ENCODE results near the gene CTNNBIP1. TPM values are rescaled to one million over a fixed set of nuclear protein-coding genes. Genes with fewer than 3 reads are reported as not detected.

Gene CTNNBIP1
- total and polyA plus RNA-seq, 2 of the 8 experiments (the other 6 are each of a cell fraction or from before 2014, with no cell fraction given): 40.9 to 46.6 TPM

DNA sequence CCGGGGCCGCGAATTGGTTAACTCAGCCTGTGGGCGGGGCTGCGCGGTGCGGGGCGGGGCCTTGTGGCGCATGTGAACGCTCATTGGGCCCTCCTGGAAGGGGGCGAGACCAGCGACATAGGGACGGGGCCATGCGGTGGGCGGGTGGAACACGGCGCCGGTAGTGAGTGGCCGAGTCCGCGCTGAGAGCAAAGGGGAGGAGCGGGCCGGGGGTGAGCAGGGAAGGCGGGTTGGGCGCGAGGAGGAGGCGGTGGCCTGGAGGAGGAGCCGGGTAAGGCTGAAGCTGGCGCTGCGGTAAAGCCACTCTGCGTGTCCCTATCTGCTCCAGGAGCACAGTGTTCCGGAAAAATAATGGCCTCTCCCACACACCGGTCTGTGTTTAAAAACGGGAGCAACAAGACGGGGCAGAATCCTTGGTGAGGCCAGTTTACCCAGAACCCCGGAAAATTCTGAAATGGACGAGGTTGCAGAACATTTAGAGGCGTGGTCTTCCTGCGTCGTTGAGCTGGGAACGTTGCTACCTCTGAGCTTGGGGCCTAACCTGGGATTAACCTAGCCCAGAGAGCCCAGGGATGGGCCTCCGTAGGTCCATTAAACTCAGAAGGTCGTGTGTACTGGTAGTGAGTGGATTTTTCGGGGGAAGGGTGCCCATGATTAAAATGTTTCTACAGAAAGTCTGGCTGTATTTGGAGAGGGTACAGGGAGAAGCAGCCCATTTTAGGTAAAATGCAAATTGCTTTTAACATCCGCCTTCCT lies 532 bp upstream of the CTNNBIP1 start:
- POLR2A ChIA-PET (ENCODE audit: partially characterized antibody): interaction anchor here (0.8 to 1.2 kb wide), 8 partner anchors 9 to 40 kb away, joined by 3 to 10 read pairs (median 4); no protein-coding TSS in a partner anchor
- no peak overlapping the region for H2BK12ac ChIP-seq (ENCODE audit: low read depth, low read length)
- no peak overlapping the region for H4K91ac ChIP-seq (replicated peaks; ENCODE audit: insufficient read length, low read length)
- peaks cover 2 to 6% (median 4%) of the 10 kb centered on the region in 4 experiments; a peak in 4 of 7 replicates for H3K4me1 ChIP-seq (replicated peaks in 1 of 4; ENCODE audit: control insufficient read depth in 3 of 4, insufficient read depth in 4 of 4, low read length in 3 of 4)
- CTCF ChIA-PET (ENCODE audit: partially characterized antibody): interaction anchor here (1.0 kb wide), 2 partner anchors 8 to 189 kb away, joined by 3 to 4 read pairs; no protein-coding TSS in a partner anchor
- no peaks in the 10 kb centered on the region for H3K27me3 ChIP-seq (replicated peaks in 1 of 4; ENCODE audit: control insufficient read depth in 3 of 4, extremely low read depth in 1 of 4, insufficient read depth in 3 of 4, low read length in 3 of 4)
- no peaks in the 10 kb centered on the region for H3K9me3 ChIP-seq (ENCODE audit: insufficient read depth in 2 of 2, low read depth in 1 of 2, low read length in 1 of 2)
- peak overlapping the region; percentile 20 for H4K5ac ChIP-seq (ENCODE audit: insufficient read length, low read depth, low read length)
- H3K56ac ChIP-seq (replicated peaks; ENCODE audit: insufficient read length, low read depth, low read length): peak overlapping the region; percentile 71
- H3K4me3 ChIP-seq (ENCODE audit: extremely low read depth in 1 of 4, insufficient read depth in 2 of 4, low read depth in 3 of 4, low read length in 4 of 4): peak overlapping the region; percentile 56 to 80 (median 78)
- H4K20me1 ChIP-seq (replicated peaks in 1 of 2; ENCODE audit: control insufficient read depth in 1 of 2, insufficient read depth in 2 of 2, low read length in 2 of 2): peaks cover 0 to 2% of the 10 kb centered on the region in 2 experiments
- peak overlapping the region; percentile 79 for H3K18ac ChIP-seq (ENCODE audit: extremely low read depth, low read length)
- no peak overlapping the region for H3K23ac ChIP-seq (ENCODE audit: insufficient read length)
- H2BK20ac ChIP-seq (ENCODE audit: low read length): no peak overlapping the region
- peak overlapping the region; percentile 73 to 81 for H3K4me2 ChIP-seq (ENCODE audit: insufficient read depth in 1 of 2, low read depth in 2 of 2, low read length in 2 of 2)
- 5% methylated on average over 14 of the region's 45 CpGs; no CpG with 5 or more reads in 1 of the 2 experiments for WGBS, 2 experiments (ENCODE audit: extremely low coverage in 1 of 2, insufficient coverage in 1 of 2, insufficient read length in 1 of 2, insufficient replicate concordance in 2 of 2, low coverage in 1 of 2, low lambda C conversion rate in 2 of 2, missing lambda C conversion rate in 1 of 2)
- H3K9ac ChIP-seq (replicated peaks in 1 of 4; ENCODE audit: extremely low read depth in 1 of 4, low read depth in 3 of 4, low read length in 3 of 4): peak overlapping the region; percentile 57 to 78 (median 60)
- H2AFZ ChIP-seq (ENCODE audit: low read length): 0 out of 2 replicates have a peak overlapping the region, but pooled peaks have one; percentile 79
- no peaks in the 10 kb centered on the region for H3K36me3 ChIP-seq (ENCODE audit: control insufficient read depth in 2 of 4, insufficient read depth in 4 of 4, low read length in 3 of 4)
- peaks cover 9% of the 10 kb centered on the region for H3K79me1 ChIP-seq (ENCODE audit: low read depth, low read length)
- FAIRE-seq (peak; percentile 45), DNase-seq (ENCODE audit: low read depth in 1 of 2, low spot score in 2 of 2) (peak; percentile 96 to 100)
- H3K14ac ChIP-seq (ENCODE audit: insufficient read length): no peak overlapping the region
- peaks cover 7 to 19% of the 10 kb centered on the region in 2 experiments; a peak in 2 of 4 replicates for H3K79me2 ChIP-seq (ENCODE audit: control insufficient read depth in 1 of 2, insufficient read depth in 2 of 2, low read length in 2 of 2)
- 0 out of 2 replicates have a peak overlapping the region, but pooled peaks have one; percentile 4 for H4K8ac ChIP-seq (ENCODE audit: extremely low read depth, insufficient read depth, low read length)
- H2BK5ac ChIP-seq (ENCODE audit: low read depth, low read length): peak overlapping the region; percentile 46; the same call in 1 of the 2 replicates
- H2BK15ac ChIP-seq (ENCODE audit: low read length): no peak overlapping the region
- no peak overlapping the region for H3K4ac ChIP-seq (replicated peaks; ENCODE audit: insufficient read length, low read depth, low read length)
- peak overlapping the region; percentile 60 for H3K27ac ChIP-seq (ENCODE audit: low read depth, low read length)
- H2AK5ac ChIP-seq (ENCODE audit: low read depth, low read length): no peak overlapping the region
- H2BK120ac ChIP-seq (replicated peaks; ENCODE audit: low read depth, low read length): no peak overlapping the region
- H3K23me2 ChIP-seq (ENCODE audit: low read depth, low read length): peaks cover 6% of the 10 kb centered on the region
- TF ChIP-seq SAP30 (IDR thresholded peaks at IDR 0.05; ENCODE audit: insufficient read depth, insufficient replicate concordance, low read length) (peak; percentile 49), SP4 (IDR thresholded peaks at IDR 0.05; ENCODE audit: low read length) (0 out of 2 replicates have a peak, but pooled peaks have one; percentile 49), POU5F1 (IDR thresholded peaks at IDR 0.05; ENCODE audit: low read depth, low read length) (no peak), HDAC2 (IDR thresholded peaks at IDR 0.05; ENCODE audit: borderline replicate concordance in 1 of 2, low read depth in 2 of 2, low read length in 2 of 2) (no peak; a peak in 1 of 4 replicates), ASH2L (IDR thresholded peaks at IDR 0.05; ENCODE audit: low read length) (peak; percentile 44), NRF1 (IDR thresholded peaks at IDR 0.05; ENCODE audit: low read depth, low read length) (0 out of 2 replicates have a peak, but pooled peaks have one; percentile 4), CBX5 (IDR thresholded peaks at IDR 0.05; ENCODE audit: low read depth, low read length) (no peak)
- TF ChIP-seq, protein P1, sequence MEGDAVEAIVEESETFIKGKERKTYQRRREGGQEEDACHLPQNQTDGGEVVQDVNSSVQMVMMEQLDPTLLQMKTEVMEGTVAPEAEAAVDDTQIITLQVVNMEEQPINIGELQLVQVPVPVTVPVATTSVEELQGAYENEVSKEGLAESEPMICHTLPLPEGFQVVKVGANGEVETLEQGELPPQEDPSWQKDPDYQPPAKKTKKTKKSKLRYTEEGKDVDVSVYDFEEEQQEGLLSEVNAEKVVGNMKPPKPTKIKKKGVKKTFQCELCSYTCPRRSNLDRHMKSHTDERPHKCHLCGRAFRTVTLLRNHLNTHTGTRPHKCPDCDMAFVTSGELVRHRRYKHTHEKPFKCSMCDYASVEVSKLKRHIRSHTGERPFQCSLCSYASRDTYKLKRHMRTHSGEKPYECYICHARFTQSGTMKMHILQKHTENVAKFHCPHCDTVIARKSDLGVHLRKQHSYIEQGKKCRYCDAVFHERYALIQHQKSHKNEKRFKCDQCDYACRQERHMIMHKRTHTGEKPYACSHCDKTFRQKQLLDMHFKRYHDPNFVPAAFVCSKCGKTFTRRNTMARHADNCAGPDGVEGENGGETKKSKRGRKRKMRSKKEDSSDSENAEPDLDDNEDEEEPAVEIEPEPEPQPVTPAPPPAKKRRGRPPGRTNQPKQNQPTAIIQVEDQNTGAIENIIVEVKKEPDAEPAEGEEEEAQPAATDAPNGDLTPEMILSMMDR (IDR thresholded peaks at IDR 0.05; ENCODE audit: control extremely low read depth in 1 of 3, insufficient read depth in 1 of 3, low read depth in 1 of 3, low read length in 3 of 3): no peak
